ENCODE data around the gene USP34.
A peak's percentile ranks its signal among the peaks of the same experiment; 100 is the strongest.

Gene USP34

DNA sequence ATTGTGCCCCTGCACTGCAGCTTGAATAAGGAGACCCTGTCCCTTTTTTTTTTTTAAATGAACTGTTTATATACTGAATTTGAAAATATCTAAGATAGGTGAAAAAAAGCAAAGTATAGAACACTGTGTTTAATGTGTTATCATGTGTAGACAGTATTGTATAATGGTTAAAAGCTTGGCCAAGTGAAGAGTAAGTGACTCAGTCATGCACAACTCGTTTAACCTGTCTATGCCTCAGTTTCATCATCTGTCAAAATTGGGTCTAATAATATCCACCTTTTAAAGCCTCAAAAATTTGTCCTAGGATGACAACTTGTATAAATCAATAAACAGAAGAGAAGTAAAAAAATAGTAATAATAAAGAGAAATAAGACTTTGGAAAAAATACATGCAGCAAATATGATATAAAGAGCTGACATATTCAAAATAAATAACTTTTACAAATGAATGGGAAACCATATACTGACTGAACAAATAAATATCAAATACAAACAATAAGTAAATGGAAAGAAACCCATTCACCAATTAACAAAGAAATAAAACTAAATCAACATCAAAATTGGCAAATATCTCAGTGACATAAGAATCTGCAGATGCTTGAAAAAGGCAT is 195.2 kb downstream of the USP34 start:
- H3K27me3 ChIP-seq (ENCODE audit: insufficient read depth, poor library complexity, severe bottlenecking), result no peaks in the 10 kb centered on the region
- TF ChIP-seq SPI1 (IDR thresholded peaks at IDR 0.05; ENCODE audit: borderline replicate concordance, low read depth) (no peak), POLR2AphosphoS5 (IDR thresholded peaks at IDR 0.05; ENCODE audit: low read depth) (no peak), GABPA (IDR thresholded peaks at IDR 0.05; ENCODE audit: low read depth) (no peak)
- TF ChIP-seq, protein P1, sequence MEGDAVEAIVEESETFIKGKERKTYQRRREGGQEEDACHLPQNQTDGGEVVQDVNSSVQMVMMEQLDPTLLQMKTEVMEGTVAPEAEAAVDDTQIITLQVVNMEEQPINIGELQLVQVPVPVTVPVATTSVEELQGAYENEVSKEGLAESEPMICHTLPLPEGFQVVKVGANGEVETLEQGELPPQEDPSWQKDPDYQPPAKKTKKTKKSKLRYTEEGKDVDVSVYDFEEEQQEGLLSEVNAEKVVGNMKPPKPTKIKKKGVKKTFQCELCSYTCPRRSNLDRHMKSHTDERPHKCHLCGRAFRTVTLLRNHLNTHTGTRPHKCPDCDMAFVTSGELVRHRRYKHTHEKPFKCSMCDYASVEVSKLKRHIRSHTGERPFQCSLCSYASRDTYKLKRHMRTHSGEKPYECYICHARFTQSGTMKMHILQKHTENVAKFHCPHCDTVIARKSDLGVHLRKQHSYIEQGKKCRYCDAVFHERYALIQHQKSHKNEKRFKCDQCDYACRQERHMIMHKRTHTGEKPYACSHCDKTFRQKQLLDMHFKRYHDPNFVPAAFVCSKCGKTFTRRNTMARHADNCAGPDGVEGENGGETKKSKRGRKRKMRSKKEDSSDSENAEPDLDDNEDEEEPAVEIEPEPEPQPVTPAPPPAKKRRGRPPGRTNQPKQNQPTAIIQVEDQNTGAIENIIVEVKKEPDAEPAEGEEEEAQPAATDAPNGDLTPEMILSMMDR (IDR thresholded peaks at IDR 0.05; ENCODE audit: insufficient read depth, low read length), result no peak
- TF ChIP-seq, protein P2, sequence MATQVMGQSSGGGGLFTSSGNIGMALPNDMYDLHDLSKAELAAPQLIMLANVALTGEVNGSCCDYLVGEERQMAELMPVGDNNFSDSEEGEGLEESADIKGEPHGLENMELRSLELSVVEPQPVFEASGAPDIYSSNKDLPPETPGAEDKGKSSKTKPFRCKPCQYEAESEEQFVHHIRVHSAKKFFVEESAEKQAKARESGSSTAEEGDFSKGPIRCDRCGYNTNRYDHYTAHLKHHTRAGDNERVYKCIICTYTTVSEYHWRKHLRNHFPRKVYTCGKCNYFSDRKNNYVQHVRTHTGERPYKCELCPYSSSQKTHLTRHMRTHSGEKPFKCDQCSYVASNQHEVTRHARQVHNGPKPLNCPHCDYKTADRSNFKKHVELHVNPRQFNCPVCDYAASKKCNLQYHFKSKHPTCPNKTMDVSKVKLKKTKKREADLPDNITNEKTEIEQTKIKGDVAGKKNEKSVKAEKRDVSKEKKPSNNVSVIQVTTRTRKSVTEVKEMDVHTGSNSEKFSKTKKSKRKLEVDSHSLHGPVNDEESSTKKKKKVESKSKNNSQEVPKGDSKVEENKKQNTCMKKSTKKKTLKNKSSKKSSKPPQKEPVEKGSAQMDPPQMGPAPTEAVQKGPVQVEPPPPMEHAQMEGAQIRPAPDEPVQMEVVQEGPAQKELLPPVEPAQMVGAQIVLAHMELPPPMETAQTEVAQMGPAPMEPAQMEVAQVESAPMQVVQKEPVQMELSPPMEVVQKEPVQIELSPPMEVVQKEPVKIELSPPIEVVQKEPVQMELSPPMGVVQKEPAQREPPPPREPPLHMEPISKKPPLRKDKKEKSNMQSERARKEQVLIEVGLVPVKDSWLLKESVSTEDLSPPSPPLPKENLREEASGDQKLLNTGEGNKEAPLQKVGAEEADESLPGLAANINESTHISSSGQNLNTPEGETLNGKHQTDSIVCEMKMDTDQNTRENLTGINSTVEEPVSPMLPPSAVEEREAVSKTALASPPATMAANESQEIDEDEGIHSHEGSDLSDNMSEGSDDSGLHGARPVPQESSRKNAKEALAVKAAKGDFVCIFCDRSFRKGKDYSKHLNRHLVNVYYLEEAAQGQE (IDR thresholded peaks at IDR 0.05; ENCODE audit: insufficient replicate concordance, low read depth), result no peak
- H3K4me3 ChIP-seq (replicated peaks; ENCODE audit: insufficient read depth, low read length), result no peak overlapping the region
- DNase-seq (ENCODE audit: low read depth in 1 of 2, low spot score in 1 of 2), result no peak
- no peak overlapping the region for H3K27ac ChIP-seq (replicated peaks)

DNA sequence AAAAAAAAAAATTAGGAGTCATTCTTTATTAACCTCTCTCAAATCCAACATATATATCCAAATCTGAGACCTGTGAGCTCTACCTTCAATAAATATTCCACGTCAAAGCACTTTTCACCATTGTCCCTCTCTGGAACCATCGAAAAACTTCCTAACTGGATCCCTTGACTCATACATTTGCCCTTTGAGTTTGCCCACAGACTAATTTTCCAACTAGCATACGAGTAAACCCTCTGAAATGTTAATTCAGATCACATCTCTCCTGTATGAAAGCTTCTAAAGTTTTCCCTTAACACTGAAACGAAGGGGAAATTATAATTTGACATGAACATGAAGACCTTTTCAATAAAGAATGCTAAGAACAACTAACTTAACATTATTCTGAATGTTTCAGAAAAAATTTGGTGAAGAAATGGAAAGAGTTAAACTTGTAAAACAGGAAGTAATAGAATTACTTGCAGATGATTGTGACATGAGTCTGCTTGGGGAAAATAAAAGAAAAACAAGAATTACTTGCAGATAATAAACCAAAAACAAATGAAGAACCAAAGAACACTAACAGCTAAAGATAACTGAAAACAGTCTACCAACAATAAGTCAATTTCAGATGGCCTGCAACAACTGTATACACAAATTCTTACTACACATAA is 198.3 kb downstream of the USP34 start:
- Histone ChIP-seq H3K27ac (replicated peaks) (0 out of 2 replicates have a peak overlapping the region, but pooled peaks have one; percentile 11), H3K27me3 (ENCODE audit: insufficient read depth, poor library complexity, severe bottlenecking) (no peaks in the 10 kb centered on the region), H3K4me3 (replicated peaks; ENCODE audit: insufficient read depth, low read length) (no peak overlapping the region)
- no peak for TF ChIP-seq SPI1 (IDR thresholded peaks at IDR 0.05; ENCODE audit: borderline replicate concordance, low read depth)
- TF ChIP-seq, protein P1 (IDR thresholded peaks at IDR 0.05; ENCODE audit: insufficient read depth, low read length), result no peak
- TF ChIP-seq POLR2AphosphoS5 (IDR thresholded peaks at IDR 0.05; ENCODE audit: low read depth), result no peak
- DNase-seq (ENCODE audit: low read depth in 1 of 2, low spot score in 1 of 2), result no peak

GRCh38 chr2:61268249-61268648 is 202.6 kb downstream of the USP34 start:
- H3K27me3 ChIP-seq (ENCODE audit: insufficient read depth, poor library complexity, severe bottlenecking), result no peaks in the 10 kb centered on the region
- TF ChIP-seq SPI1 (IDR thresholded peaks at IDR 0.05; ENCODE audit: borderline replicate concordance, low read depth) (no peak), GABPA (IDR thresholded peaks at IDR 0.05; ENCODE audit: low read depth) (no peak)
- TF ChIP-seq, protein P2 (IDR thresholded peaks at IDR 0.05; ENCODE audit: insufficient replicate concordance, low read depth), result no peak
- H3K27ac ChIP-seq (replicated peaks), result no peak overlapping the region
- no peak for DNase-seq (ENCODE audit: low read depth in 1 of 2, low spot score in 1 of 2)
- H3K4me3 ChIP-seq (replicated peaks; ENCODE audit: insufficient read depth, low read length), result no peak overlapping the region

DNA sequence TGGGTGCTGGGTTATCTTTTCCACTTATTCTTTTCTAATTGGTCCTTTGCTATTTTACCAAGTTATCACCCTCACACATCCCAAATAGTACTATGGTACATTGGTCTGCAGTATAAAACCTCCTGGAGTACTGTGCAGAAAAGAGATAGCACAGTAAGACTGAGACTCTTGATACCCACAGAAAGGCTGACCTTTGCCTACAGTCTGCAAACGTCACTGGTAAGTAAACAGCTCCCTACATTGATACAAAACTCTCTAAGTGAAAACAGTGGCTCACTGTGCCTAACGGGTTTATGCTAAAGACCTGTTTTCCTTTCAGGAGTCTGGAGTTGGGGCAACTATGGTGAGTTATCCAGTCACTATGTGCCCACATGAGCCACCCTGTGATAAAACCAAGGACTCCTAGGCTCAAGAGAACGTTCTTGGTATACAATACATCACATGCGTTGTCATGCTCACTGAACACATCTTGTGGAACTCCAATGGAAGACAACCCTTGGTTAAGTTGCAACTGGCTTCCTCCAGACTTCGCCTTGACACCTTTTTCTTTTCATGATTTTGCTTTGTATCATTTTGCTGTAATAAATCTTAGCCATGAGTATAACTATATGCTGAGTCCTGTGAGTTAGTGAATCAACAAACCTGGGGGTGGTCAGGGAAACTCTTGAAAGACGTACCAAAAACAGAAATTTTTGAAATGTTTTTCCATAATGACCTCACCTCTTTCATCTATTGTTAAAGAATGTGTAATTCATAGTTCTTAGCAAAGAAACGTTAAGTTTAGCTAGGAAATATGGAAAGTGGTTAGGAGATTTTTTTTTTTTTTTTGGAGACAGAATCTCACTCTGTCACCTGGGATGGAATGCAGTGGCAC is 204.0 kb downstream of the USP34 start:
- H3K4me3 ChIP-seq (replicated peaks; ENCODE audit: insufficient read depth, low read length), result no peak overlapping the region

More for the DNA sequence above, 204.0 kb downstream of the USP34 start:
- Histone ChIP-seq H3K27me3 (ENCODE audit: insufficient read depth, poor library complexity, severe bottlenecking) (no peaks in the 10 kb centered on the region), H3K27ac (replicated peaks) (no peak overlapping the region)
- no peak for TF ChIP-seq GABPA (IDR thresholded peaks at IDR 0.05; ENCODE audit: low read depth)
- TF ChIP-seq POLR2AphosphoS5 (IDR thresholded peaks at IDR 0.05; ENCODE audit: low read depth), result no peak
- TF ChIP-seq SPI1 (IDR thresholded peaks at IDR 0.05; ENCODE audit: borderline replicate concordance, low read depth), result no peak
- TF ChIP-seq, protein P1 (IDR thresholded peaks at IDR 0.05; ENCODE audit: insufficient read depth, low read length), result no peak
- TF ChIP-seq, protein P2 (IDR thresholded peaks at IDR 0.05; ENCODE audit: insufficient replicate concordance, low read depth), result no peak
- no peak for DNase-seq (ENCODE audit: low read depth in 1 of 2, low spot score in 1 of 2)
